ENCODE data around the gene ISM2. TPM values are rescaled to one million over a fixed set of nuclear protein-coding genes. Genes with fewer than 3 reads are reported as not detected.

Gene ISM2
- total RNA-seq, 1 experiment from 2014 or later, result 13.3 TPM

- no peak overlapping the region for H3K4me3 Mint-ChIP-seq (ENCODE audit: unreplicated experiment)
- CTCF ChIA-PET, result no interaction called here
These were observed 28.3 kb downstream of the ISM2 start for GRCh38 chr14:77470224-77470870.

GRCh38 chr14:77469539-77469938 lies 29.1 kb downstream of the ISM2 start:
- H3K27ac Mint-ChIP-seq (ENCODE audit: unreplicated experiment), result no peak overlapping the region
- H3K36me3 Mint-ChIP-seq (ENCODE audit: insufficient read depth, unreplicated experiment), result peaks cover 55% of the 10 kb centered on the region
- H3K4me3 Mint-ChIP-seq (ENCODE audit: unreplicated experiment), result no peak overlapping the region
- TF ChIP-seq CTCF (IDR thresholded peaks at IDR 0.05; ENCODE audit: insufficient read depth in 1 of 2, low read depth in 1 of 2, low read length in 1 of 2, severe bottlenecking in 1 of 2, unreplicated experiment in 1 of 2), result no peak
- intact Hi-C loops (cut with micrococcal nuclease; ENCODE audit: unreplicated experiment), result no loop called here
- no TSS peak for BruUV-seq (replicated peaks)
- CTCF ChIA-PET, result interaction anchor here (0.7 kb wide), 1 partner anchor 655 kb away, joined by 4 read pairs; no protein-coding TSS in a partner anchor
- H3K4me1 Mint-ChIP-seq (ENCODE audit: low read depth, unreplicated experiment), result no peaks in the 10 kb centered on the region
- Histone ChIP-seq H3K4me1 (no peaks in the 10 kb centered on the region), H3K36me3 (ENCODE audit: control insufficient read depth, insufficient read depth, low read length) (no peaks in the 10 kb centered on the region), H3K27me3 (replicated peaks; ENCODE audit: control insufficient read depth, insufficient read depth, low read length) (no peaks in the 10 kb centered on the region), H3K4me3 (ENCODE audit: low read depth, low read length) (no peak overlapping the region), H3K9me3 (no peaks in the 10 kb centered on the region)
- POLR2A ChIA-PET, result interaction anchor here (0.6 kb wide), 1 partner anchor 706 kb away, joined by 5 read pairs; no protein-coding TSS in a partner anchor
- no peaks in the 10 kb centered on the region for H3K27me3 Mint-ChIP-seq (ENCODE audit: insufficient read depth, unreplicated experiment)
- DNase-seq, result no peak
- H3K9me3 Mint-ChIP-seq (ENCODE audit: unreplicated experiment), result no peaks in the 10 kb centered on the region

More at GRCh38 chr14:77470224-77470870, 28.3 kb downstream of the ISM2 start:
- H3K9me3 ChIP-seq, result no peaks in the 10 kb centered on the region
- POLR2A ChIA-PET, result no interaction called here
- no peaks in the 10 kb centered on the region for H3K36me3 ChIP-seq (ENCODE audit: control insufficient read depth, insufficient read depth, low read length)
- no peak for TF ChIP-seq CTCF (IDR thresholded peaks at IDR 0.05; ENCODE audit: insufficient read depth in 1 of 2, low read depth in 1 of 2, low read length in 1 of 2, severe bottlenecking in 1 of 2, unreplicated experiment in 1 of 2)
- no peaks in the 10 kb centered on the region for H3K27me3 ChIP-seq (replicated peaks; ENCODE audit: control insufficient read depth, insufficient read depth, low read length)
- H3K27me3 Mint-ChIP-seq (ENCODE audit: insufficient read depth, unreplicated experiment), result no peaks in the 10 kb centered on the region
- no peak overlapping the region for H3K4me3 ChIP-seq (ENCODE audit: low read depth, low read length)
- H3K4me1 ChIP-seq, result no peaks in the 10 kb centered on the region
- no peaks in the 10 kb centered on the region for H3K9me3 Mint-ChIP-seq (ENCODE audit: unreplicated experiment)
- no peaks in the 10 kb centered on the region for H3K4me1 Mint-ChIP-seq (ENCODE audit: low read depth, unreplicated experiment)
- DNase-seq, result no peak
- intact Hi-C loops (cut with micrococcal nuclease; ENCODE audit: unreplicated experiment), result no loop called here
- H3K36me3 Mint-ChIP-seq (ENCODE audit: insufficient read depth, unreplicated experiment), result peaks cover 47% of the 10 kb centered on the region
- no TSS peak for BruUV-seq (replicated peaks)
- no peak overlapping the region for H3K27ac Mint-ChIP-seq (ENCODE audit: unreplicated experiment)

GRCh38 chr14:77469067-77469505 lies 29.5 kb downstream of the ISM2 start:
- no peaks in the 10 kb centered on the region for H3K9me3 Mint-ChIP-seq (ENCODE audit: unreplicated experiment)
- POLR2A ChIA-PET, result no interaction called here
- peak in 1 of 2 experiments; percentile 30 for DNase-seq

More at GRCh38 chr14:77469067-77469505, 29.5 kb downstream of the ISM2 start:
- CTCF ChIA-PET, result interaction anchor here (0.7 kb wide), 1 partner anchor 656 kb away, joined by 4 read pairs; no protein-coding TSS in a partner anchor
- Mint-ChIP-seq H3K27ac (ENCODE audit: unreplicated experiment) (peak overlapping the region; percentile 48), H3K4me1 (ENCODE audit: low read depth, unreplicated experiment) (no peaks in the 10 kb centered on the region), H3K4me3 (ENCODE audit: unreplicated experiment) (no peak overlapping the region), H3K27me3 (ENCODE audit: insufficient read depth, unreplicated experiment) (no peaks in the 10 kb centered on the region), H3K36me3 (ENCODE audit: insufficient read depth, unreplicated experiment) (peaks cover 55% of the 10 kb centered on the region)
- H3K4me1 ChIP-seq, result no peaks in the 10 kb centered on the region
- no peaks in the 10 kb centered on the region for H3K36me3 ChIP-seq (ENCODE audit: control insufficient read depth, insufficient read depth, low read length)
- no peak for TF ChIP-seq CTCF (IDR thresholded peaks at IDR 0.05; ENCODE audit: insufficient read depth in 1 of 2, low read depth in 1 of 2, low read length in 1 of 2, severe bottlenecking in 1 of 2, unreplicated experiment in 1 of 2)
- H3K27me3 ChIP-seq (replicated peaks; ENCODE audit: control insufficient read depth, insufficient read depth, low read length), result no peaks in the 10 kb centered on the region
- H3K9me3 ChIP-seq, result no peaks in the 10 kb centered on the region
- no peak overlapping the region for H3K4me3 ChIP-seq (ENCODE audit: low read depth, low read length)
- BruUV-seq (replicated peaks), result TSS peak; percentile 22
- intact Hi-C loops (cut with micrococcal nuclease; ENCODE audit: unreplicated experiment), result no loop called here

Measured in Caco-2 (cell line).